HUDEP-2 (cell line): ENCODE data around the gene CCDC33.

Experiments
- DNase-seq, 76 experiments: peaks; one replicate each; lab custom pipeline; 2025; ENCODE audit not compliant: unreplicated experiment in 76 of 76; lab: John Stamatoyannopoulos, UW

Gene CCDC33

GRCh38 chr15:74228723-74229081 is 7.4 kb upstream of the CCDC33 start:
- no peak for DNase-seq

GRCh38 chr15:74229686-74230085 is 6.4 kb upstream of the CCDC33 start:
- DNase-seq = no peak

GRCh38 chr15:74231475-74231874 is 4.7 kb upstream of the CCDC33 start:
- no peak for DNase-seq

GRCh38 chr15:74233373-74233772 is 2.8 kb upstream of the CCDC33 start:
- no peak for DNase-seq

GRCh38 chr15:74233851-74234597 is 2.1 kb upstream of the CCDC33 start:
- DNase-seq = no peak

- no peak for DNase-seq
Observed at GRCh38 chr15:74234598-74234875, 1.6 kb upstream of the CCDC33 start.

GRCh38 chr15:74239051-74239705 is 3.1 kb downstream of the CCDC33 start:
- no peak for DNase-seq

GRCh38 chr15:74240002-74240568 is 4.0 kb downstream of the CCDC33 start:
- DNase-seq = peak in 38 of 76 experiments; percentile 2 to 45 (median 18)

GRCh38 chr15:74240897-74241614 is 4.9 kb downstream of the CCDC33 start:
- no peak for DNase-seq

- DNase-seq = no peak
Observed at GRCh38 chr15:74242441-74243185, 6.5 kb downstream of the CCDC33 start.

- DNase-seq = no peak
Observed at GRCh38 chr15:74243431-74243830, 7.3 kb downstream of the CCDC33 start.

GRCh38 chr15:74244822-74245341 is 8.8 kb downstream of the CCDC33 start:
- no peak for DNase-seq

GRCh38 chr15:74245342-74245931 is 9.3 kb downstream of the CCDC33 start:
- DNase-seq = no peak

- no peak for DNase-seq
Observed at GRCh38 chr15:74250266-74250665, 14.1 kb downstream of the CCDC33 start.

- no peak for DNase-seq
Observed at GRCh38 chr15:74251131-74251811, 15.1 kb downstream of the CCDC33 start.

- DNase-seq = no peak
Observed at GRCh38 chr15:74252291-74252690, 16.2 kb downstream of the CCDC33 start.

- no peak for DNase-seq
Observed at GRCh38 chr15:74252721-74253120, 16.6 kb downstream of the CCDC33 start.

- no peak for DNase-seq
Observed at GRCh38 chr15:74253211-74253921, 17.2 kb downstream of the CCDC33 start.

- DNase-seq = no peak
Observed at GRCh38 chr15:74257105-74257504, 21.0 kb downstream of the CCDC33 start.
